GM23248 (cell line): Measurements from ENCODE around the gene TOE1.

Source experiments
- EZH2 ChIP-seq: fragments of 200-600 bp; sonication (generic); IDR thresholded peaks from 2 replicates; pipeline ENCODE4 v1.6.1; 2018; ENCODE audit warnings: antibody characterized with exemption, mild to moderate bottlenecking; ENCODE audit not compliant: insufficient read depth, poor library complexity, severe bottlenecking
- EZH2phosphoT487 ChIP-seq: fragments of 200-600 bp; sonication (generic); IDR thresholded peaks from 2 replicates; pipeline ENCODE4 v1.6.1; 2018; ENCODE audit warnings: antibody characterized with exemption, moderate library complexity, mild to moderate bottlenecking, low read depth; ENCODE audit not compliant: insufficient read depth

GRCh38 chr1:45337630-45338325, 2.2 kb upstream of the TOE1 start:
- TF ChIP-seq EZH2 = no peak
- no peak for TF ChIP-seq EZH2phosphoT487
